ENCODE measurements around the gene PAK3. TPM values are rescaled to one million over a fixed set of nuclear protein-coding genes. Genes with fewer than 3 reads are reported as not detected.

Gene PAK3
- polyA plus RNA-seq, 3 donors = not detected

DNA sequence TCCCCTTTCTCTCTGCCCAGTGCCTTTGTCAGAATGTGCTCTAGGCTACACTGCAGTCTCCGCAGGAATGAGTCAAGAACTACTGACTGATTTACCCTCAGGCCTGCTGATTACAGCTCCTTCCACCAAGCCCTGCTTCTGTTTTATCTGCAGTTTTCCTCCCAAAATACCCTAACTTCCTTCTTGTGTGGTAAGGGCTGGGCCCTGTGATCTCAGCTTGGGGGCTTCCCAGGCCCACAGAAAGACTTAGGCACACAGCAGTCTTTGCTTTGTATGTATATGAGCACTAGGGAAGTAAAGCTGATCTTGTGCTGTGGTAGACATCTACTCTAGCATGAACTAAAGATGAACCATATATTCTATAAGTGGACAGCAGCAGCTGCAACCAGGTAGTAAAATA, 18.8 kb downstream of the PAK3 start:
- Mint-ChIP-seq H3K27me3 (ENCODE audit: low read depth in 3 of 3) (peaks cover 0 to 9% (median 1%) of the 10 kb centered on the region in 3 donors), H3K9me3 (peaks cover 0 to 3% (median 0%) of the 10 kb centered on the region in 7 donors), H3K4me1 (no peaks in the 10 kb centered on the region), H3K4me3 (no peak overlapping the region), H3K27ac (no peak overlapping the region), H3K36me3 (no peaks in the 10 kb centered on the region)
- Histone ChIP-seq H3K9me3 (replicated peaks in 1 of 2; ENCODE audit: control insufficient read depth in 1 of 2, insufficient read depth in 1 of 2, low read length in 2 of 2) (no peaks in the 10 kb centered on the region), H3K4me1 (ENCODE audit: control insufficient read depth in 1 of 2, insufficient read depth in 2 of 2, low read length in 2 of 2) (no peaks in the 10 kb centered on the region), H3K27ac (ENCODE audit: low read depth in 1 of 2, low read length in 2 of 2) (no peak overlapping the region), H3K36me3 (replicated peaks in 1 of 2; ENCODE audit: control insufficient read depth in 1 of 2, insufficient read depth in 2 of 2, low read length in 2 of 2) (no peaks in the 10 kb centered on the region), H2AFZ (ENCODE audit: insufficient read depth, low read depth, low read length, poor library complexity, severe bottlenecking) (no peak overlapping the region), H4K20me1 (ENCODE audit: insufficient read depth, low read length) (no peaks in the 10 kb centered on the region), H3K27me3 (ENCODE audit: control insufficient read depth in 2 of 2, insufficient read depth in 2 of 2, low read length in 2 of 2) (peaks cover 0 to 7% of the 10 kb centered on the region in 2 donors), H3K4me3 (replicated peaks in 1 of 3; ENCODE audit: low read depth in 2 of 3, low read length in 3 of 3) (no peak overlapping the region), H3K79me2 (ENCODE audit: insufficient read depth, low read length) (no peaks in the 10 kb centered on the region), H3K4me2 (replicated peaks; ENCODE audit: extremely low read depth, low read length, poor library complexity, severe bottlenecking) (no peak overlapping the region), H3K9ac (ENCODE audit: insufficient read depth, low read length, poor library complexity, severe bottlenecking) (no peak overlapping the region)
- WGBS (ENCODE audit: insufficient coverage) = no CpG with 5 or more reads among the region's 1 CpG
- intact Hi-C loops (cut with micrococcal nuclease) = no loop called here
- TF ChIP-seq, protein P1, sequence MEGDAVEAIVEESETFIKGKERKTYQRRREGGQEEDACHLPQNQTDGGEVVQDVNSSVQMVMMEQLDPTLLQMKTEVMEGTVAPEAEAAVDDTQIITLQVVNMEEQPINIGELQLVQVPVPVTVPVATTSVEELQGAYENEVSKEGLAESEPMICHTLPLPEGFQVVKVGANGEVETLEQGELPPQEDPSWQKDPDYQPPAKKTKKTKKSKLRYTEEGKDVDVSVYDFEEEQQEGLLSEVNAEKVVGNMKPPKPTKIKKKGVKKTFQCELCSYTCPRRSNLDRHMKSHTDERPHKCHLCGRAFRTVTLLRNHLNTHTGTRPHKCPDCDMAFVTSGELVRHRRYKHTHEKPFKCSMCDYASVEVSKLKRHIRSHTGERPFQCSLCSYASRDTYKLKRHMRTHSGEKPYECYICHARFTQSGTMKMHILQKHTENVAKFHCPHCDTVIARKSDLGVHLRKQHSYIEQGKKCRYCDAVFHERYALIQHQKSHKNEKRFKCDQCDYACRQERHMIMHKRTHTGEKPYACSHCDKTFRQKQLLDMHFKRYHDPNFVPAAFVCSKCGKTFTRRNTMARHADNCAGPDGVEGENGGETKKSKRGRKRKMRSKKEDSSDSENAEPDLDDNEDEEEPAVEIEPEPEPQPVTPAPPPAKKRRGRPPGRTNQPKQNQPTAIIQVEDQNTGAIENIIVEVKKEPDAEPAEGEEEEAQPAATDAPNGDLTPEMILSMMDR (IDR thresholded peaks at IDR 0.05) = no peak
- DNase-seq = no peak

DNA sequence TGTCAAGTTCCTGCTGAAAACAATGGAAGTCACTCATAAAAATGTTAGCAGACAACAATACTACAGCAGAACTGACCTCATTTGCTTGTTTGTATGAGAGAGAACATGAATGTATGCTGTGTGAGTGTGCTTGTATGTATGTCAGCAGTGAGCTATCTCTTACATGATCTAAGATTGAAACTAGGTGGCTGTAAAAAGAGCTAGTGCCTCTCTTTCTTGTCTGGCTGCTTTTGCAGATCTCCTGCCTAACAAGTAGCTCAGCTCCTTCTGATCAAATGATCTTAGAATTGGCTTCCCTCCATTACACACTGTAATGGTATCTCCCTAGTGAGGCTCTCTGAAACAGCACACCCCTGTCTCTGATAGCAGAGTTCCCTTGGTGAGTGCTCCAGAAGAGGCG, 20.7 kb downstream of the PAK3 start:
- no peak for DNase-seq
- H3K4me1 Mint-ChIP-seq = no peaks in the 10 kb centered on the region
- Histone ChIP-seq H3K4me1 (ENCODE audit: control insufficient read depth in 1 of 2, insufficient read depth in 2 of 2, low read length in 2 of 2) (no peaks in the 10 kb centered on the region), H3K36me3 (replicated peaks in 1 of 2; ENCODE audit: control insufficient read depth in 1 of 2, insufficient read depth in 2 of 2, low read length in 2 of 2) (no peaks in the 10 kb centered on the region), H3K9me3 (replicated peaks in 1 of 2; ENCODE audit: control insufficient read depth in 1 of 2, insufficient read depth in 1 of 2, low read length in 2 of 2) (no peaks in the 10 kb centered on the region), H3K9ac (ENCODE audit: insufficient read depth, low read length, poor library complexity, severe bottlenecking) (no peak overlapping the region), H2AFZ (ENCODE audit: insufficient read depth, low read depth, low read length, poor library complexity, severe bottlenecking) (no peak overlapping the region), H3K27ac (ENCODE audit: low read depth in 1 of 2, low read length in 2 of 2) (no peak overlapping the region), H3K4me2 (replicated peaks; ENCODE audit: extremely low read depth, low read length, poor library complexity, severe bottlenecking) (no peak overlapping the region), H3K79me2 (ENCODE audit: insufficient read depth, low read length) (no peaks in the 10 kb centered on the region), H4K20me1 (ENCODE audit: insufficient read depth, low read length) (no peaks in the 10 kb centered on the region), H3K27me3 (ENCODE audit: control insufficient read depth in 2 of 2, insufficient read depth in 2 of 2, low read length in 2 of 2) (peaks cover 0 to 4% of the 10 kb centered on the region in 2 donors), H3K4me3 (replicated peaks in 1 of 3; ENCODE audit: low read depth in 2 of 3, low read length in 3 of 3) (no peak overlapping the region)
- H3K4me3 Mint-ChIP-seq = no peak overlapping the region
- peaks cover 0 to 3% (median 0%) of the 10 kb centered on the region in 7 donors for H3K9me3 Mint-ChIP-seq
- H3K27ac Mint-ChIP-seq = no peak overlapping the region
- peaks cover 0 to 12% (median 1%) of the 10 kb centered on the region in 3 donors for H3K27me3 Mint-ChIP-seq (ENCODE audit: low read depth in 3 of 3)
- TF ChIP-seq, protein P1 (IDR thresholded peaks at IDR 0.05) = no peak
- no peaks in the 10 kb centered on the region for H3K36me3 Mint-ChIP-seq
- 100% methylated on average over 1 of the region's 1 CpG for WGBS (ENCODE audit: insufficient coverage)
- intact Hi-C loops (cut with micrococcal nuclease) = no loop called here
